ENCODE results near the gene DPEP1. TPM values are rescaled to one million over a fixed set of nuclear protein-coding genes. Genes with fewer than 3 reads are reported as not detected.
"Not testable (repeated sequence)": the region's sequence is repeated elsewhere in the genome, so short reads cannot be mapped to it uniquely, and the experiment has no call there.

Gene DPEP1
- 0.13 TPM for total RNA-seq

GRCh38 chr16:89613231-89613953, at the start of gene DPEP1:
DPEP1 (plus strand) TSS chr16:89613642; CDS start chr16:89630411, 16,769 bp downstream.
- no peak for ATAC-seq
- DNase-seq (ENCODE audit: low spot score) = no peak

- no peak for DNase-seq (ENCODE audit: low spot score)
- ATAC-seq = no peak
Measured at GRCh38 chr16:89564476-89565255, 48.8 kb upstream of the DPEP1 start.

- DNase-seq (ENCODE audit: low spot score) = no peak
- ATAC-seq = peak; percentile 6
Measured at GRCh38 chr16:89565256-89565505, 48.3 kb upstream of the DPEP1 start.

GRCh38 chr16:89565506-89566372, 47.7 kb upstream of the DPEP1 start:
- peak; percentile 62 for DNase-seq (ENCODE audit: low spot score)
- ATAC-seq = peak; percentile 67

- ATAC-seq (no peak), DNase-seq (ENCODE audit: low spot score) (no peak)
Measured at GRCh38 chr16:89567656-89568594, 45.5 kb upstream of the DPEP1 start.

- DNase-seq (ENCODE audit: low spot score) = no peak
- ATAC-seq = no peak
Measured at GRCh38 chr16:89569506-89570341, 43.7 kb upstream of the DPEP1 start.

- no peak for DNase-seq (ENCODE audit: low spot score)
- ATAC-seq = no peak
Measured at GRCh38 chr16:89570342-89570923, 43.0 kb upstream of the DPEP1 start.

- ATAC-seq; DNase-seq (ENCODE audit: low spot score): not testable (repeated sequence)
Measured at GRCh38 chr16:89570983-89571598, 42.4 kb upstream of the DPEP1 start.

GRCh38 chr16:89571636-89572035, 41.8 kb upstream of the DPEP1 start:
- ATAC-seq = no peak
- DNase-seq (ENCODE audit: low spot score) = no peak

GRCh38 chr16:89572073-89572484, 41.4 kb upstream of the DPEP1 start:
- no peak for DNase-seq (ENCODE audit: low spot score)
- ATAC-seq = no peak

- ATAC-seq (peak; percentile 68), DNase-seq (ENCODE audit: low spot score) (no peak)
Measured at GRCh38 chr16:89572485-89573205, 40.8 kb upstream of the DPEP1 start.

GRCh38 chr16:89573826-89574680, 39.4 kb upstream of the DPEP1 start:
- no peak for DNase-seq (ENCODE audit: low spot score)
- ATAC-seq = no peak

- DNase-seq (ENCODE audit: low spot score) (no peak), ATAC-seq (peak; percentile 20)
Measured at GRCh38 chr16:89574681-89575246, 38.7 kb upstream of the DPEP1 start.

- ATAC-seq (peak; percentile 17), DNase-seq (ENCODE audit: low spot score) (no peak)
Measured at GRCh38 chr16:89575247-89576152, 37.9 kb upstream of the DPEP1 start, which contains the start of gene CPNE7. CPNE7 (plus strand) TSS chr16:89575758; CDS start chr16:89575898, 140 bp downstream.
